Stimulated activated effector memory CD8-positive, alpha-beta T cell treated with anti-CD3 and anti-CD28 coated beads, Interleukin-12 subunit alpha, Interleukin-12 subunit beta, amount 100 ng/mL, for 72 hours (primary cell): Measurements from ENCODE around the gene TBL1X.
"Not testable (repeated sequence)": the region's sequence is repeated elsewhere in the genome, so short reads cannot be mapped to it uniquely, and the experiment has no call there.

Experiments
- ATAC-seq: fragments of 150-1000 bp; cut with Tn5 transposase; 2 replicates; pipeline ENCODE4 v1.10.0; 2021
- DNase-seq, 2 donors: peaks; one replicate each; pipeline ENCODE4 v3.0.0; 2021 to 2022; ENCODE audit warnings: low spot score in 2 of 2
- H3K27ac Mint-ChIP-seq: one replicate; pipeline ENCODE4 v1.8.0; 2022; ENCODE audit warnings: mild to moderate bottlenecking, mixed read lengths
- H3K36me3 Mint-ChIP-seq: one replicate; pipeline ENCODE4 v1.8.0; 2022; ENCODE audit warnings: mild to moderate bottlenecking, mixed read lengths
- H3K4me1 Mint-ChIP-seq: one replicate; pipeline ENCODE4 v1.8.0; 2022; ENCODE audit warnings: mixed read lengths
- H3K4me3 Mint-ChIP-seq: one replicate; pipeline ENCODE4 v1.8.0; 2022; ENCODE audit warnings: mild to moderate bottlenecking, mixed read lengths
- H3K9me3 Mint-ChIP-seq: one replicate; pipeline ENCODE4 v1.8.0; 2022; ENCODE audit warnings: mixed read lengths

The TBL1X gene

GRCh38 chrX:9530848-9531274, 66.0 kb downstream of the TBL1X start:
- Mint-ChIP-seq H3K36me3 (no peaks in the 10 kb centered on the region), H3K4me3 (peak overlapping the region; percentile 63), H3K9me3 (no peaks in the 10 kb centered on the region), H3K4me1 (peaks cover 37% of the 10 kb centered on the region), H3K27ac (peak overlapping the region; percentile 78)
- peak; percentile 84 for ATAC-seq
- peak; percentile 3 to 55 for DNase-seq

GRCh38 chrX:9532349-9532748, 67.5 kb downstream of the TBL1X start:
- DNase-seq (no peak), ATAC-seq (no peak)
- no peaks in the 10 kb centered on the region for H3K9me3 Mint-ChIP-seq
- H3K4me1 Mint-ChIP-seq, result peaks cover 37% of the 10 kb centered on the region
- no peaks in the 10 kb centered on the region for H3K36me3 Mint-ChIP-seq
- no peak overlapping the region for H3K4me3 Mint-ChIP-seq
- no peak overlapping the region for H3K27ac Mint-ChIP-seq

GRCh38 chrX:9533611-9534010, 68.8 kb downstream of the TBL1X start:
- no peak for ATAC-seq
- Mint-ChIP-seq H3K9me3 (no peaks in the 10 kb centered on the region), H3K27ac (no peak overlapping the region), H3K4me1 (peaks cover 35% of the 10 kb centered on the region), H3K36me3 (no peaks in the 10 kb centered on the region), H3K4me3 (no peak overlapping the region)
- no peak for DNase-seq

- H3K27ac Mint-ChIP-seq, result no peak overlapping the region
- DNase-seq, result no peak
- H3K4me1 Mint-ChIP-seq, result peaks cover 35% of the 10 kb centered on the region
- no peaks in the 10 kb centered on the region for H3K9me3 Mint-ChIP-seq
- H3K4me3 Mint-ChIP-seq, result no peak overlapping the region
- H3K36me3 Mint-ChIP-seq, result no peaks in the 10 kb centered on the region
- ATAC-seq, result no peak
Measured at GRCh38 chrX:9534686-9535085, 69.8 kb downstream of the TBL1X start.

- no peaks in the 10 kb centered on the region for H3K9me3 Mint-ChIP-seq
- H3K36me3 Mint-ChIP-seq, result no peaks in the 10 kb centered on the region
- DNase-seq, result no peak
- H3K4me1 Mint-ChIP-seq, result peaks cover 35% of the 10 kb centered on the region
- H3K27ac Mint-ChIP-seq, result no peak overlapping the region
- H3K4me3 Mint-ChIP-seq, result no peak overlapping the region
- no peak for ATAC-seq
Measured at GRCh38 chrX:9535101-9535500, 70.2 kb downstream of the TBL1X start.

GRCh38 chrX:9536156-9536555, 71.3 kb downstream of the TBL1X start:
- H3K4me3 Mint-ChIP-seq, H3K27ac Mint-ChIP-seq, DNase-seq, H3K36me3 Mint-ChIP-seq, ATAC-seq, H3K9me3 Mint-ChIP-seq: not testable (repeated sequence)
- peaks cover 29% of the 10 kb centered on the region for H3K4me1 Mint-ChIP-seq

- H3K9me3 Mint-ChIP-seq, result no peaks in the 10 kb centered on the region
- H3K27ac Mint-ChIP-seq, result no peak overlapping the region
- DNase-seq, result no peak
- no peaks in the 10 kb centered on the region for H3K36me3 Mint-ChIP-seq
- ATAC-seq, result no peak
- H3K4me3 Mint-ChIP-seq, result no peak overlapping the region
- peaks cover 35% of the 10 kb centered on the region for H3K4me1 Mint-ChIP-seq
Measured at GRCh38 chrX:9537781-9538180, 72.9 kb downstream of the TBL1X start.

- H3K9me3 Mint-ChIP-seq, result no peaks in the 10 kb centered on the region
- ATAC-seq, result no peak
- peaks cover 33% of the 10 kb centered on the region for H3K4me1 Mint-ChIP-seq
- DNase-seq, result no peak
- H3K27ac Mint-ChIP-seq, result no peak overlapping the region
- H3K4me3 Mint-ChIP-seq, result no peak overlapping the region
- H3K36me3 Mint-ChIP-seq, result no peaks in the 10 kb centered on the region
Measured at GRCh38 chrX:9538544-9539045, 73.7 kb downstream of the TBL1X start.

GRCh38 chrX:9539605-9540387, 74.9 kb downstream of the TBL1X start:
- Mint-ChIP-seq H3K27ac (peak overlapping the region; percentile 40), H3K4me3 (no peak overlapping the region), H3K36me3 (no peaks in the 10 kb centered on the region), H3K4me1 (peaks cover 25% of the 10 kb centered on the region), H3K9me3 (no peaks in the 10 kb centered on the region)
- DNase-seq (no peak), ATAC-seq (no peak)

- H3K4me3 Mint-ChIP-seq, result no peak overlapping the region
- no peak overlapping the region for H3K27ac Mint-ChIP-seq
- no peak for DNase-seq
- ATAC-seq, result no peak
- H3K36me3 Mint-ChIP-seq, result peaks cover 9% of the 10 kb centered on the region
- peaks cover 29% of the 10 kb centered on the region for H3K4me1 Mint-ChIP-seq
- H3K9me3 Mint-ChIP-seq, result no peaks in the 10 kb centered on the region
Measured at GRCh38 chrX:9542106-9542760, 77.4 kb downstream of the TBL1X start.

GRCh38 chrX:9542761-9543111, 77.9 kb downstream of the TBL1X start:
- peaks cover 9% of the 10 kb centered on the region for H3K36me3 Mint-ChIP-seq
- H3K27ac Mint-ChIP-seq, result no peak overlapping the region
- no peak overlapping the region for H3K4me3 Mint-ChIP-seq
- ATAC-seq, result no peak
- H3K9me3 Mint-ChIP-seq, result no peaks in the 10 kb centered on the region
- H3K4me1 Mint-ChIP-seq, result peaks cover 29% of the 10 kb centered on the region
- no peak for DNase-seq

- Mint-ChIP-seq H3K4me1 (peaks cover 30% of the 10 kb centered on the region), H3K36me3 (no peaks in the 10 kb centered on the region), H3K27ac (no peak overlapping the region), H3K9me3 (no peaks in the 10 kb centered on the region), H3K4me3 (no peak overlapping the region)
- ATAC-seq (no peak), DNase-seq (no peak)
Measured at GRCh38 chrX:9555354-9555753, 90.5 kb downstream of the TBL1X start.

GRCh38 chrX:9557091-9557490, 92.2 kb downstream of the TBL1X start:
- ATAC-seq (no peak), DNase-seq (no peak)
- Mint-ChIP-seq H3K27ac (no peak overlapping the region), H3K4me3 (no peak overlapping the region), H3K4me1 (peaks cover 30% of the 10 kb centered on the region), H3K36me3 (no peaks in the 10 kb centered on the region), H3K9me3 (no peaks in the 10 kb centered on the region)

GRCh38 chrX:9557521-9557920, 92.7 kb downstream of the TBL1X start:
- H3K4me3 Mint-ChIP-seq, result no peak overlapping the region
- H3K27ac Mint-ChIP-seq, result no peak overlapping the region
- no peaks in the 10 kb centered on the region for H3K36me3 Mint-ChIP-seq
- H3K4me1 Mint-ChIP-seq, result peaks cover 27% of the 10 kb centered on the region
- no peaks in the 10 kb centered on the region for H3K9me3 Mint-ChIP-seq
- no peak for ATAC-seq
- DNase-seq, result no peak

- Mint-ChIP-seq H3K4me3 (no peak overlapping the region), H3K4me1 (peaks cover 20% of the 10 kb centered on the region), H3K36me3 (no peaks in the 10 kb centered on the region), H3K9me3 (no peaks in the 10 kb centered on the region), H3K27ac (no peak overlapping the region)
- ATAC-seq, result no peak
- DNase-seq, result no peak
Measured at GRCh38 chrX:9558615-9559014, 93.8 kb downstream of the TBL1X start.

- ATAC-seq, result no peak
- H3K36me3 Mint-ChIP-seq, result no peaks in the 10 kb centered on the region
- no peaks in the 10 kb centered on the region for H3K9me3 Mint-ChIP-seq
- DNase-seq, result no peak
- peaks cover 20% of the 10 kb centered on the region for H3K4me1 Mint-ChIP-seq
- H3K4me3 Mint-ChIP-seq, result no peak overlapping the region
- no peak overlapping the region for H3K27ac Mint-ChIP-seq
Measured at GRCh38 chrX:9560219-9560618, 95.4 kb downstream of the TBL1X start.
